ENCODE measurements around the gene SH3BP5L. TPM values are rescaled to one million over a fixed set of nuclear protein-coding genes. Genes with fewer than 3 reads are reported as not detected.
"Not testable (repeated sequence)": the region's sequence is repeated elsewhere in the genome, so short reads cannot be mapped to it uniquely, and the experiment has no call there.

SH3BP5L gene
- total RNA-seq, 1 donor from 2014 or later, result 32.7 TPM

GRCh38 chr1:248850536-248851251 is 25.0 kb upstream of the SH3BP5L start:
- no peak for DNase-seq

GRCh38 chr1:248850124-248850523 is 24.4 kb upstream of the SH3BP5L start:
- DNase-seq, result no peak

GRCh38 chr1:248849637-248850036 is 23.9 kb upstream of the SH3BP5L start:
- no peak for DNase-seq

GRCh38 chr1:248849152-248849551 is 23.4 kb upstream of the SH3BP5L start:
- no peak for DNase-seq

- DNase-seq, result no peak
These were observed 22.9 kb upstream of the SH3BP5L start for GRCh38 chr1:248848602-248849001.

GRCh38 chr1:248847956-248848561 is 22.3 kb upstream of the SH3BP5L start:
- no peak for DNase-seq

GRCh38 chr1:248847181-248847955 is 21.7 kb upstream of the SH3BP5L start:
- DNase-seq, result no peak

GRCh38 chr1:248844526-248844925 is 18.8 kb upstream of the SH3BP5L start:
- no peak for DNase-seq

GRCh38 chr1:248843687-248844086 is 18.0 kb upstream of the SH3BP5L start:
- no peak for DNase-seq

- DNase-seq, result no peak
These were observed 17.1 kb upstream of the SH3BP5L start for GRCh38 chr1:248842781-248843331.

- peak; percentile 69 for DNase-seq
These were observed 16.1 kb upstream of the SH3BP5L start for GRCh38 chr1:248841702-248842395.

- no peak for DNase-seq
These were observed 15.2 kb upstream of the SH3BP5L start for GRCh38 chr1:248840946-248841345.

GRCh38 chr1:248839168-248839555 is 13.4 kb upstream of the SH3BP5L start:
- DNase-seq, result no peak

GRCh38 chr1:248838357-248839167 is 12.8 kb upstream of the SH3BP5L start:
- DNase-seq, result peak; percentile 88

- DNase-seq, result peak; percentile 98
These were observed 12.2 kb upstream of the SH3BP5L start, which contains the start of gene ZNF672 for GRCh38 chr1:248837781-248838356. ZNF672 (plus strand) TSS chr1:248838224; CDS start chr1:248847275, 9,051 bp downstream.

- no peak for DNase-seq
These were observed 11.5 kb upstream of the SH3BP5L start for GRCh38 chr1:248837045-248837780.

- peak; percentile 59 for DNase-seq
These were observed 8.7 kb upstream of the SH3BP5L start for GRCh38 chr1:248834343-248834940.

- no peak for DNase-seq
These were observed 6.1 kb upstream of the SH3BP5L start for GRCh38 chr1:248831842-248832241.

- not testable (repeated sequence) for DNase-seq
These were observed 5.0 kb upstream of the SH3BP5L start for GRCh38 chr1:248830718-248831017.

- DNase-seq, result peak; percentile 43
These were observed 3.1 kb upstream of the SH3BP5L start for GRCh38 chr1:248828845-248829244.

Data from dermis blood vessel endothelial cell (primary cell).